Measurements from ENCODE around the gene NR1I2. TPM values are rescaled to one million over a fixed set of nuclear protein-coding genes. Genes with fewer than 3 reads are reported as not detected.

NR1I2 gene
- total and polyA plus RNA-seq, 2 donors (not counting 1 experiment from before 2014, with no cell fraction given), result 0.30 to 0.52 TPM

GRCh38 chr3:119796785-119797184 lies 14.9 kb downstream of the NR1I2 start:
- intact Hi-C loops (cut with micrococcal nuclease), result no loop called here
- Histone ChIP-seq H3K4me2 (replicated peaks; ENCODE audit: low read depth, low read length, poor library complexity, severe bottlenecking) (no peak overlapping the region), H3K9me3 (ENCODE audit: control extremely low read depth in 1 of 3, control insufficient read depth in 2 of 3, insufficient read depth in 1 of 3, low read length in 2 of 3) (no peaks in the 10 kb centered on the region), H3K9ac (ENCODE audit: low read length) (no peak overlapping the region), H3K4me1 (ENCODE audit: control insufficient read depth in 2 of 2, insufficient read depth in 2 of 2, low read length in 2 of 2) (no peaks in the 10 kb centered on the region), H3K79me2 (ENCODE audit: control insufficient read depth, insufficient read depth, low read length) (no peaks in the 10 kb centered on the region), H3K27ac (ENCODE audit: low read length in 2 of 2) (no peak overlapping the region), H4K20me1 (ENCODE audit: control insufficient read depth, insufficient read depth, low read length, poor library complexity, severe bottlenecking) (no peaks in the 10 kb centered on the region), H3K4me3 (ENCODE audit: control extremely low read depth in 1 of 5, extremely low read depth in 1 of 5, insufficient read depth in 1 of 5, low read depth in 2 of 5, low read length in 4 of 5) (no peak overlapping the region), H3K36me3 (replicated peaks in 1 of 2; ENCODE audit: control extremely low read depth in 1 of 2, control insufficient read depth in 1 of 2, extremely low read depth in 1 of 2, insufficient read depth in 2 of 2, low read length in 1 of 2) (no peaks in the 10 kb centered on the region), H3K27me3 (replicated peaks in 1 of 4; ENCODE audit: control extremely low read depth in 1 of 4, control insufficient read depth in 3 of 4, insufficient read depth in 4 of 4, low read length in 3 of 4) (no peaks in the 10 kb centered on the region), H2AFZ (ENCODE audit: insufficient read depth, low read depth, low read length, poor library complexity, severe bottlenecking) (no peak overlapping the region)
- H3K27me3 Mint-ChIP-seq, result peaks cover 28% of the 10 kb centered on the region
- no peak overlapping the region for H3K4me3 Mint-ChIP-seq
- H3K27ac Mint-ChIP-seq, result no peak overlapping the region
- H3K9me3 Mint-ChIP-seq (ENCODE audit: insufficient read depth), result no peaks in the 10 kb centered on the region
- no CpG with 5 or more reads among the region's 2 CpGs for WGBS (ENCODE audit: insufficient coverage)
- no peaks in the 10 kb centered on the region for H3K4me1 Mint-ChIP-seq
- ChIA-PET POLR2A (no interaction called here), CTCF (no interaction called here)
- DNase-seq (no peak), ATAC-seq (ENCODE audit: low read depth) (no peak)
- TF ChIP-seq EZH2 (IDR thresholded peaks at IDR 0.05; ENCODE audit: borderline replicate concordance, insufficient read depth, low read depth, low read length, poor library complexity, severe bottlenecking) (no peak), CTCF (IDR thresholded peaks at IDR 0.05) (no peak)

GRCh38 chr3:119800844-119801243 lies 18.9 kb downstream of the NR1I2 start:
- ChIA-PET POLR2A (no interaction called here), CTCF (interaction anchor here (0.6 to 1.4 kb wide), 2 partner anchors 9 to 126 kb away, joined by 3 read pairs; no protein-coding TSS in a partner anchor)
- H3K27ac ChIP-seq (ENCODE audit: low read length in 2 of 2), result no peak overlapping the region
- H3K27me3 ChIP-seq (replicated peaks in 1 of 4; ENCODE audit: control extremely low read depth in 1 of 4, control insufficient read depth in 3 of 4, insufficient read depth in 4 of 4, low read length in 3 of 4), result no peaks in the 10 kb centered on the region
- no peak for DNase-seq
- H2AFZ ChIP-seq (ENCODE audit: insufficient read depth, low read depth, low read length, poor library complexity, severe bottlenecking), result no peak overlapping the region
- H3K9ac ChIP-seq (ENCODE audit: low read length), result no peak overlapping the region
- 92% methylated on average over 2 of the region's 4 CpGs for WGBS (ENCODE audit: insufficient coverage)
- TF ChIP-seq CTCF (IDR thresholded peaks at IDR 0.05), result no peak
- no peak for TF ChIP-seq EZH2 (IDR thresholded peaks at IDR 0.05; ENCODE audit: borderline replicate concordance, insufficient read depth, low read depth, low read length, poor library complexity, severe bottlenecking)
- H3K4me3 ChIP-seq (ENCODE audit: control extremely low read depth in 1 of 5, extremely low read depth in 1 of 5, insufficient read depth in 1 of 5, low read depth in 2 of 5, low read length in 4 of 5), result no peak overlapping the region
- no peaks in the 10 kb centered on the region for H3K4me1 ChIP-seq (ENCODE audit: control insufficient read depth in 2 of 2, insufficient read depth in 2 of 2, low read length in 2 of 2)
- no peak overlapping the region for H3K27ac Mint-ChIP-seq
- no peak overlapping the region for H3K4me2 ChIP-seq (replicated peaks; ENCODE audit: low read depth, low read length, poor library complexity, severe bottlenecking)
- H3K27me3 Mint-ChIP-seq, result peaks cover 33% of the 10 kb centered on the region
- H3K4me3 Mint-ChIP-seq, result no peak overlapping the region
- H3K9me3 ChIP-seq (ENCODE audit: control extremely low read depth in 1 of 3, control insufficient read depth in 2 of 3, insufficient read depth in 1 of 3, low read length in 2 of 3), result no peaks in the 10 kb centered on the region
- ATAC-seq (ENCODE audit: low read depth), result no peak
- H3K9me3 Mint-ChIP-seq (ENCODE audit: insufficient read depth), result no peaks in the 10 kb centered on the region
- no peaks in the 10 kb centered on the region for H3K36me3 ChIP-seq (replicated peaks in 1 of 2; ENCODE audit: control extremely low read depth in 1 of 2, control insufficient read depth in 1 of 2, extremely low read depth in 1 of 2, insufficient read depth in 2 of 2, low read length in 1 of 2)
- H3K4me1 Mint-ChIP-seq, result no peaks in the 10 kb centered on the region
- intact Hi-C loops (cut with micrococcal nuclease), result no loop called here
- H4K20me1 ChIP-seq (ENCODE audit: control insufficient read depth, insufficient read depth, low read length, poor library complexity, severe bottlenecking), result no peaks in the 10 kb centered on the region
- H3K79me2 ChIP-seq (ENCODE audit: control insufficient read depth, insufficient read depth, low read length), result no peaks in the 10 kb centered on the region

Measured in B cell (primary cell).